Duodenal mucosa (tissue), 2 donors: Measurements from ENCODE around the gene SLC47A1.
"Not testable (repeated sequence)": the region's sequence is repeated elsewhere in the genome, so short reads cannot be mapped to it uniquely, and the experiment has no call there.

Experiments used
- H3K27ac ChIP-seq: one replicate; pipeline ENCODE4 v1.7.0; 2013; ENCODE audit warnings: low read depth, low read length
- H3K27me3 ChIP-seq, 2 donors: one replicate each; pipeline ENCODE4 v1.7.0; 2013; ENCODE audit warnings: low read length in 2 of 2, control low read depth in 1 of 2; ENCODE audit not compliant: insufficient read depth in 2 of 2, control insufficient read depth in 1 of 2
- H3K36me3 ChIP-seq, 2 donors: one replicate each; pipeline ENCODE4 v1.7.0; 2013; ENCODE audit warnings: low read length in 2 of 2, control low read depth in 1 of 2; ENCODE audit not compliant: insufficient read depth in 2 of 2, control insufficient read depth in 1 of 2
- H3K4me1 ChIP-seq, 2 donors: one replicate each; pipeline ENCODE4 v1.7.0; 2013; ENCODE audit warnings: low read length in 2 of 2, control low read depth in 1 of 2; ENCODE audit not compliant: insufficient read depth in 2 of 2, control insufficient read depth in 1 of 2
- H3K4me3 ChIP-seq, 2 donors: one replicate each; pipeline ENCODE4 v1.7.0; 2013; ENCODE audit warnings: low read length in 2 of 2, low read depth in 1 of 2
- H3K9ac ChIP-seq, 2 donors: one replicate each; pipeline ENCODE4 v1.7.0; 2013; ENCODE audit warnings: low read length in 2 of 2, low read depth in 1 of 2
- H3K9me3 ChIP-seq, 2 donors: one replicate each; pipeline ENCODE4 v1.7.0; 2013; ENCODE audit warnings: low read length in 2 of 2, control low read depth in 1 of 2; ENCODE audit not compliant: control insufficient read depth in 1 of 2

SLC47A1 gene

DNA sequence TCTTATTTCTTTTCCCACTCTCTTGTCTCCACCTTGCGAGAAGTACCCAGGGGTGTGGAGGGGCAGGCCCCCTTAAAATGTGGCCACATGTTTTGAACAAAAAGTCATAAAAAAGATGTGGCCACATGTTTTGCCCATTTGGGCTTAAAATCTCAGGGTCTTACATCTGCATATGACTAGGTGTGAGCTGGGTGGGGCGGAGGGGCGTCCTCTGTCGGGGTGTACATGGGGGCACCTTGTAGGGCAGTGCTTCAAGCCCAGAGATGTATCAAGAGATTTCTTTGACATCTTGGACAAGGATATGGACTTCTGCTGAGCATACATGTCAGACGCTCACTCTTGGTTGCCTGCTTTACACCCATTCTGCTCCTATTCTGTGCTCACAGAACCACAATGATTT, 13.0 kb upstream of the SLC47A1 start:
- H3K9ac ChIP-seq: no peak overlapping the region
- no peak overlapping the region for H3K4me3 ChIP-seq
- no peak overlapping the region for H3K27ac ChIP-seq
- no peaks in the 10 kb centered on the region for H3K9me3 ChIP-seq
- no peaks in the 10 kb centered on the region for H3K36me3 ChIP-seq
- no peaks in the 10 kb centered on the region for H3K27me3 ChIP-seq
- H3K4me1 ChIP-seq: no peaks in the 10 kb centered on the region

GRCh38 chr17:19523690-19524089, 10.0 kb upstream of the SLC47A1 start:
- no peaks in the 10 kb centered on the region for H3K9me3 ChIP-seq
- H3K27ac ChIP-seq: no peak overlapping the region
- H3K27me3 ChIP-seq: no peaks in the 10 kb centered on the region
- H3K36me3 ChIP-seq: no peaks in the 10 kb centered on the region
- H3K4me1 ChIP-seq: no peaks in the 10 kb centered on the region
- H3K4me3 ChIP-seq: no peak overlapping the region
- H3K9ac ChIP-seq: no peak overlapping the region

DNA sequence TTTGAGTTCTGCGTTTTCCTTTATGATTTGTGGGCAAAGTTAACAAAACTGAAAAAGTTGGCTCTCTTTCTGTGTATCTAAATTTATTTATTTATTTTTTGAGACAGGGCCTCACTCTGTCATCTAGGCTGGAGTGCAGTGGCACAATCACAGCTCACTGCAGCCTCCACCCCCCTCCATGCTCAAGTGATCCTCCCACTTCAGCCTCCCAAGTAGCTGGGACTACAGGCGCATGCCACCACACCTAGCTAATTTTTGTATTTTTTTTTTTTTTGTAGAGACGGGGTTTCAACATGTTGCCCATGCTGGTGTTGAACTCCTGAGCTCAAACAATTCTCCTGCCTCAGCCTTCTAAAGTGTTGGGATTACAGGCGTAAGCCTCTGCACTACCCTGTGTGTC, 6.7 kb upstream of the SLC47A1 start:
- not testable (repeated sequence) for H3K4me3 ChIP-seq, H3K9me3 ChIP-seq, H3K4me1 ChIP-seq, H3K27ac ChIP-seq, H3K9ac ChIP-seq, H3K36me3 ChIP-seq, H3K27me3 ChIP-seq

GRCh38 chr17:19531780-19532501, 1.7 kb upstream of the SLC47A1 start:
- Histone ChIP-seq H3K4me3 (no peak overlapping the region), H3K4me1 (peaks cover 0 to 8% of the 10 kb centered on the region in 2 donors), H3K36me3 (no peaks in the 10 kb centered on the region), H3K27me3 (peaks cover 15 to 27% of the 10 kb centered on the region in 2 donors), H3K9me3 (no peaks in the 10 kb centered on the region), H3K27ac (peak overlapping the region; percentile 10), H3K9ac (no peak overlapping the region)

GRCh38 chr17:19533036-19533717, 477 bp upstream of the SLC47A1 start:
- H3K4me1 ChIP-seq: peaks cover 0 to 8% of the 10 kb centered on the region in 2 donors
- H3K27ac ChIP-seq: peak overlapping the region; percentile 10
- H3K36me3 ChIP-seq: no peaks in the 10 kb centered on the region
- H3K9ac ChIP-seq: no peak overlapping the region
- H3K27me3 ChIP-seq: peaks cover 15 to 27% of the 10 kb centered on the region in 2 donors
- H3K4me3 ChIP-seq: peak overlapping the region in 1 of 2 donors; percentile 32
- H3K9me3 ChIP-seq: no peaks in the 10 kb centered on the region

DNA sequence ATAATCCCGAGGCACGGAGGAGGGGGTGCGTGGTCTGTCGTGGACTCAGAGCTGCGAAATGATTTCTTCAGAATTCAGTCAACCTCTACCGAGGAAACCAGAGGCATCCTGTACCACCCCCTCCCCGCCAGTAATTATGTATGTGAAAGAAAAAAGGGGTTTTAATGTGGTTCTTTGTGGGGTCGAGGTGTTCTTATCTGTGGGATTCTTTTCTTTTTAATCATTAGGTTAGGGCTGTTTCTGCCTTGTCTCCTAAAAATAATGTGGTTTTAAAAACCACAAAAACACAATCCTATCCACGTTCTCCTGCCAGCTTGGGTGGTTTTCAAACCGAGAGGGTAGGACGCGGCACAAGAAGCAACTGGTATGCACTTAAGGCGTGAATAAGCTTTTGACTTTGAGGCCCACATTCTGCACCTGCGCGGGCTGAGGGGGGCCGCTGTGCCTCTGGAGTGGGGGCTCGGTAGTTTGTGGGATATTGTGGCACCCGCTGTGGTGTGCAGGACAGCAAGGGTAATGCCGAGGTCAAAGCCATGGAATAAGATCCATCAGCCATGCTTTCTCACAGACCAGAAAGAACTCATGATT, 1.0 kb downstream of the SLC47A1 start:
- H3K27me3 ChIP-seq: peaks cover 15 to 27% of the 10 kb centered on the region in 2 donors
- H3K4me3 ChIP-seq: peak overlapping the region; percentile 50 to 59
- no peaks in the 10 kb centered on the region for H3K9me3 ChIP-seq
- no peak overlapping the region for H3K27ac ChIP-seq
- no peak overlapping the region for H3K9ac ChIP-seq
- H3K36me3 ChIP-seq: no peaks in the 10 kb centered on the region
- peaks cover 6 to 18% of the 10 kb centered on the region in 2 donors for H3K4me1 ChIP-seq

DNA sequence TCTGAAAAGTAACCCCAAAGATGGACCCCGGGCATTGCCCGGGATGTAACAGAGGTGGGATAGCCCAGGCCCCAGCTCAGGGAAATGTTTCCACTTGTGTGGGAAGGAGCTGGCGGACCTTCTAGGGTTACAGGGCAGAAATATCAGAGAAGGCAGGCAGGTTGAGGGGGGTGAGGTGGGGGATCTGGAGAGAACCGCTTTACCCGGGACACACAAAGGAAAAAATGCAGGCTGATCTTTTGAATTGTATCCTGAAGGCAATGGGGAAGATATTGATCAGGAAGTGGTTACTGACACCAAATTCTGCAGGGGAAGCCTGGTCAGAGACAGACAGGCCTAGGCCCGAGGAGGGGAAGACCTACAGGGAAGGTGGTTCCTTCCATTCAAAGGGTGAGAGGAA, 3.5 kb downstream of the SLC47A1 start:
- H3K27me3 ChIP-seq: peaks cover 15 to 26% of the 10 kb centered on the region in 2 donors
- H3K9me3 ChIP-seq: no peaks in the 10 kb centered on the region
- no peaks in the 10 kb centered on the region for H3K36me3 ChIP-seq
- H3K9ac ChIP-seq: no peak overlapping the region
- H3K4me1 ChIP-seq: peaks cover 6 to 18% of the 10 kb centered on the region in 2 donors
- H3K4me3 ChIP-seq: no peak overlapping the region
- H3K27ac ChIP-seq: no peak overlapping the region

- H3K9me3 ChIP-seq: no peaks in the 10 kb centered on the region
- H3K27me3 ChIP-seq: peaks cover 10 to 14% of the 10 kb centered on the region in 2 donors
- H3K4me3 ChIP-seq: no peak overlapping the region
- peaks cover 6 to 18% of the 10 kb centered on the region in 2 donors for H3K4me1 ChIP-seq
- no peak overlapping the region for H3K9ac ChIP-seq
- H3K27ac ChIP-seq: no peak overlapping the region
- no peaks in the 10 kb centered on the region for H3K36me3 ChIP-seq
These were observed 4.7 kb downstream of the SLC47A1 start for GRCh38 chr17:19538095-19539039.

- Histone ChIP-seq H3K27ac (no peak overlapping the region), H3K4me3 (no peak overlapping the region), H3K4me1 (peaks cover 6 to 16% of the 10 kb centered on the region in 2 donors), H3K9ac (no peak overlapping the region), H3K9me3 (no peaks in the 10 kb centered on the region), H3K36me3 (no peaks in the 10 kb centered on the region), H3K27me3 (peaks cover 9 to 10% of the 10 kb centered on the region in 2 donors)
These were observed 5.4 kb downstream of the SLC47A1 start for GRCh38 chr17:19539040-19539399.
